ENCODE measurements around the gene LMO2. TPM values are rescaled to one million over a fixed set of nuclear protein-coding genes. Genes with fewer than 3 reads are reported as not detected.

Gene LMO2
- total and polyA plus RNA-seq, 9 donors, result 6.9 to 48.2 (median 13.5) TPM

- no peak overlapping the region for H3K27ac ChIP-seq
- no peak overlapping the region for H3K4me3 ChIP-seq
- no peaks in the 10 kb centered on the region for H3K27me3 ChIP-seq
- peaks cover 0 to 4% of the 10 kb centered on the region in 2 donors for H3K9me3 ChIP-seq
- TF ChIP-seq CTCF (IDR thresholded peaks at IDR 0.05) (no peak), EP300 (IDR thresholded peaks at IDR 0.05) (no peak), POLR2A (IDR thresholded peaks at IDR 0.05) (no peak)
- intact Hi-C loops (cut with DNase I), result no loop called here
- no peaks in the 10 kb centered on the region for H3K36me3 ChIP-seq
- no peak for DNase-seq
- H3K4me1 ChIP-seq (ENCODE audit: insufficient read depth), result no peaks in the 10 kb centered on the region
Observed at GRCh38 chr11:33916736-33917135, 24.9 kb upstream of the LMO2 start.

DNA sequence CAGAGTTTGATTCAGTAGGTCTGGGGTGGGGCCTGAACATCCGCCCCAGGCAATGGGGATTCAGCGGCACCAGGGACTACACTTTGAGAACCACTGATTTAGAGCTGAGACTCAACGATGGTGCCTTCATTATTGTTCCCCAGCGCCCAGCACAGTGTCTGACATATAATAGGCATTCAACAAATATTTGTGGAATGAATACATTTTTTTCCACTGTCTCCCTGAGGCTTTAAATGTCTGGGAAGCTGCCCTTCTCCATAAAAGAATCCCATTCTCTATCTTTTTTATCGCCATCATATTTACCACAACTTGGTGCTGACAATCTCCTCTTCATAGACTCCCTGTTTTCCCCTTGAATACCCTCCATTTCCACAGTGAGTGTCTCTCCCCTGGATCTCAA, 23.6 kb upstream of the LMO2 start:
- Histone ChIP-seq H3K27me3 (no peaks in the 10 kb centered on the region), H3K4me3 (no peak overlapping the region), H3K4me1 (ENCODE audit: insufficient read depth) (no peaks in the 10 kb centered on the region), H3K27ac (no peak overlapping the region), H3K9me3 (peaks cover 0 to 4% of the 10 kb centered on the region in 2 donors), H3K36me3 (no peaks in the 10 kb centered on the region)
- intact Hi-C loops (cut with DNase I), result no loop called here
- no peak for TF ChIP-seq CTCF (IDR thresholded peaks at IDR 0.05)
- no peak for TF ChIP-seq EP300 (IDR thresholded peaks at IDR 0.05)
- no peak for TF ChIP-seq POLR2A (IDR thresholded peaks at IDR 0.05)
- WGBS, 3 donors, result 84 to 87% (median 86%) methylated on average over 5 of the region's 5 CpGs
- DNase-seq, result no peak

- no peak for DNase-seq
- no peaks in the 10 kb centered on the region for H3K27me3 ChIP-seq
- TF ChIP-seq EP300 (IDR thresholded peaks at IDR 0.05) (no peak), CTCF (IDR thresholded peaks at IDR 0.05) (no peak), POLR2A (IDR thresholded peaks at IDR 0.05) (no peak)
- no peaks in the 10 kb centered on the region for H3K4me1 ChIP-seq (ENCODE audit: insufficient read depth)
- 74 to 82% (median 78%) methylated on average over 2 of the region's 2 CpGs for WGBS, 3 donors
- intact Hi-C loops (cut with DNase I), result no loop called here
- peaks cover 0 to 4% of the 10 kb centered on the region in 2 donors for H3K9me3 ChIP-seq
- H3K27ac ChIP-seq, result no peak overlapping the region
- no peaks in the 10 kb centered on the region for H3K36me3 ChIP-seq
- H3K4me3 ChIP-seq, result no peak overlapping the region
Observed at GRCh38 chr11:33913991-33914390, 22.1 kb upstream of the LMO2 start.

DNA sequence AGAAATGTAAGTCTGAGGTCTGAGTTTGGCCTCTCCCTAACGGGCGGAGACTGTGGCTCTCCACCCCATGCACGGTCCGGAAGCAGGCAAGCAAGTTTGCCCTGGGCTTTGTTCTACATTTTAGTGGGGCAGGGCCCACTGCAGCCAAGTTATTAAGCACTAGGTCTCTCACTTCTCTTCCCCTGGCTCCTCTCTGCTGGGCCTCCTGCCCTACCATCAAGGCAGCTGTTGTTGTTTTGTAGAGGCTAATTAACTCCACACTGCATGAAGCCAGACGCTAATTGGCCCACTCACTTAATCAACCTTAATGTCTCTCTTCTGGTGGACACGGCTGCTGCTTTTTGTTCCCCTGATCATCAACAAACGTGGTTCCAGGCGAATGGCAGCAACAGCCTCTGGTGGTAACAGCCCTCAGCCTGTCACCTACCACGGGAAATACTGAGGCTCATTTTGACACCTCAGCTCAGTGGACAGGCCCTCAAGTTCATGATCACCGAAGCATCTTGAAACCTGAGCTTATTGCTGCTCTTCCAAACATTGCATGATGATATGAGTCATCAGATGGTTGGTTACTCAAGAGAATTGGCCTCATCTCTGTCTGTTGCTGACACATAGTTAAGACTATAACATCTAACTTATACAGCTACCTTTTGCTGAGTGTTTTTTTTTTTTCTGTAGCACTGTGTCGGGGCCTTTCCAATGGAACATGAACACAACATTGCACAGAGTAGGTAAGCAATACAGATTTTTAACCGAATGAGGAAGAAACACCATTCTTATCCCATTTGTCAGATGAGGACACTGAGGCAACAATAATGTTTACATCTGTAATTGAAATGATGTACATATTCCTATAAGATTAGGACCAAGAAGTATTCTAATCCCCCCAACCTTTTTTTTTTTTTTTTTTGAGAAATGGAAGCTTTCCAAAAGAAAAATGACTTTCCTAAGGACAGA, 20.8 kb upstream of the LMO2 start:
- H3K36me3 ChIP-seq, result no peaks in the 10 kb centered on the region
- no peak for DNase-seq
- H3K27me3 ChIP-seq, result no peaks in the 10 kb centered on the region
- peaks cover 0 to 4% of the 10 kb centered on the region in 2 donors for H3K9me3 ChIP-seq
- no peak overlapping the region for H3K4me3 ChIP-seq
- H3K4me1 ChIP-seq (ENCODE audit: insufficient read depth), result no peaks in the 10 kb centered on the region
- WGBS, 3 donors, result 69 to 74% (median 73%) methylated on average over 12 of the region's 12 CpGs
- intact Hi-C loops (cut with DNase I), result no loop called here
- TF ChIP-seq POLR2A (IDR thresholded peaks at IDR 0.05) (no peak), EP300 (IDR thresholded peaks at IDR 0.05) (no peak), CTCF (IDR thresholded peaks at IDR 0.05) (no peak)
- H3K27ac ChIP-seq, result no peak overlapping the region
